Measurements from ENCODE around the gene LETM1. TPM values are rescaled to one million over a fixed set of nuclear protein-coding genes. Genes with fewer than 3 reads are reported as not detected.

LETM1 gene
- total and polyA plus RNA-seq, 2 of the 13 experiments (the other 11 are each of a cell fraction or from before 2014, with no cell fraction given): 9.7 to 41.6 TPM

DNA sequence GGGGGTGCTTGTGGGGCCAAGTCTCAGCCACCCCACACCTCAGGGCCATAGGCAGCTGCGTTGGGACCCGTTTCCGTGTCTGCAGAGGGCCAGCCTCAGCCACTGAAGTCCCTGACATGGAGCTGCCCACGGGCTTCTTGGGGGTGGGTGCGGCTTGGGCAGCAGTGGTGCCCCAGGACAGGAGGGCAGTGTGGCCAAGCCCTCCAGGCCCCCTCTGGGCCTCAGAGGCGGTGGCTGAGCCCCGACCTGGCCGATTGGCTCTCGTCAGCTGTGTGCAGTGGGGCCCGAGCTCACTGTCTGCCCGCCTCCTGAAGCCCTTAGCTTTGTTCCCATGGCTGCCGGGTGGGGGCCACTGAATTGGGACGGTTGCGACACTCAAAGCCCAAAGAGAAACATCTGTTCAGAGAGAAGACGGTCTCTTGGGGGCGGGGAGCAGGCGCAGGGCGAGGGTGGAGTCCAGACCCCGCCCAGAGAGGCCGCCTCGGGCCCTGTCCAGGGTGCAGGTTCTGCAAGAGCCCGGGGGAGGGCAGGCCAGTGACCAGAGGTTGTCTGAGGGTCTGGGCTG, 53.7 kb downstream of the LETM1 start (continued):
- TF ChIP-seq, protein P1, sequence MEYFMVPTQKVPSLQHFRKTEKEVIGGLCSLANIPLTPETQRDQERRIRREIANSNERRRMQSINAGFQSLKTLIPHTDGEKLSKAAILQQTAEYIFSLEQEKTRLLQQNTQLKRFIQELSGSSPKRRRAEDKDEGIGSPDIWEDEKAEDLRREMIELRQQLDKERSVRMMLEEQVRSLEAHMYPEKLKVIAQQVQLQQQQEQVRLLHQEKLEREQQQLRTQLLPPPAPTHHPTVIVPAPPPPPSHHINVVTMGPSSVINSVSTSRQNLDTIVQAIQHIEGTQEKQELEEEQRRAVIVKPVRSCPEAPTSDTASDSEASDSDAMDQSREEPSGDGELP (IDR thresholded peaks at IDR 0.05; ENCODE audit: borderline replicate concordance, low read depth): peak; percentile 97
- TF ChIP-seq ZNF510 (CRISPR knock-in tag; IDR thresholded peaks at IDR 0.05; ENCODE audit: low read depth): no peak
- TF ChIP-seq, protein P2, sequence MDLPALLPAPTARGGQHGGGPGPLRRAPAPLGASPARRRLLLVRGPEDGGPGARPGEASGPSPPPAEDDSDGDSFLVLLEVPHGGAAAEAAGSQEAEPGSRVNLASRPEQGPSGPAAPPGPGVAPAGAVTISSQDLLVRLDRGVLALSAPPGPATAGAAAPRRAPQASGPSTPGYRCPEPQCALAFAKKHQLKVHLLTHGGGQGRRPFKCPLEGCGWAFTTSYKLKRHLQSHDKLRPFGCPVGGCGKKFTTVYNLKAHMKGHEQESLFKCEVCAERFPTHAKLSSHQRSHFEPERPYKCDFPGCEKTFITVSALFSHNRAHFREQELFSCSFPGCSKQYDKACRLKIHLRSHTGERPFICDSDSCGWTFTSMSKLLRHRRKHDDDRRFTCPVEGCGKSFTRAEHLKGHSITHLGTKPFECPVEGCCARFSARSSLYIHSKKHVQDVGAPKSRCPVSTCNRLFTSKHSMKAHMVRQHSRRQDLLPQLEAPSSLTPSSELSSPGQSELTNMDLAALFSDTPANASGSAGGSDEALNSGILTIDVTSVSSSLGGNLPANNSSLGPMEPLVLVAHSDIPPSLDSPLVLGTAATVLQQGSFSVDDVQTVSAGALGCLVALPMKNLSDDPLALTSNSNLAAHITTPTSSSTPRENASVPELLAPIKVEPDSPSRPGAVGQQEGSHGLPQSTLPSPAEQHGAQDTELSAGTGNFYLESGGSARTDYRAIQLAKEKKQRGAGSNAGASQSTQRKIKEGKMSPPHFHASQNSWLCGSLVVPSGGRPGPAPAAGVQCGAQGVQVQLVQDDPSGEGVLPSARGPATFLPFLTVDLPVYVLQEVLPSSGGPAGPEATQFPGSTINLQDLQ (CRISPR knock-in tag; IDR thresholded peaks at IDR 0.05): peak; percentile 82
- TF ChIP-seq, protein P3, sequence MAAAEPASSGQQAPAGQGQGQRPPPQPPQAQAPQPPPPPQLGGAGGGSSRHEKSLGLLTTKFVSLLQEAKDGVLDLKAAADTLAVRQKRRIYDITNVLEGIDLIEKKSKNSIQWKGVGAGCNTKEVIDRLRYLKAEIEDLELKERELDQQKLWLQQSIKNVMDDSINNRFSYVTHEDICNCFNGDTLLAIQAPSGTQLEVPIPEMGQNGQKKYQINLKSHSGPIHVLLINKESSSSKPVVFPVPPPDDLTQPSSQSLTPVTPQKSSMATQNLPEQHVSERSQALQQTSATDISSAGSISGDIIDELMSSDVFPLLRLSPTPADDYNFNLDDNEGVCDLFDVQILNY (CRISPR knock-in tag; conservative IDR thresholded peaks at IDR 0.05): no peak
- TF ChIP-seq ZNF746 (CRISPR knock-in tag; IDR thresholded peaks at IDR 0.05): peak; percentile 97
- TF ChIP-seq KAT7 (CRISPR knock-in tag; IDR thresholded peaks at IDR 0.05; ENCODE audit: borderline replicate concordance): no peak
- TF ChIP-seq ETV5 (CRISPR knock-in tag; IDR thresholded peaks at IDR 0.05; ENCODE audit: borderline replicate concordance): 0 out of 2 replicates have a peak, but pooled peaks have one; percentile 8
- TF ChIP-seq, protein P4, sequence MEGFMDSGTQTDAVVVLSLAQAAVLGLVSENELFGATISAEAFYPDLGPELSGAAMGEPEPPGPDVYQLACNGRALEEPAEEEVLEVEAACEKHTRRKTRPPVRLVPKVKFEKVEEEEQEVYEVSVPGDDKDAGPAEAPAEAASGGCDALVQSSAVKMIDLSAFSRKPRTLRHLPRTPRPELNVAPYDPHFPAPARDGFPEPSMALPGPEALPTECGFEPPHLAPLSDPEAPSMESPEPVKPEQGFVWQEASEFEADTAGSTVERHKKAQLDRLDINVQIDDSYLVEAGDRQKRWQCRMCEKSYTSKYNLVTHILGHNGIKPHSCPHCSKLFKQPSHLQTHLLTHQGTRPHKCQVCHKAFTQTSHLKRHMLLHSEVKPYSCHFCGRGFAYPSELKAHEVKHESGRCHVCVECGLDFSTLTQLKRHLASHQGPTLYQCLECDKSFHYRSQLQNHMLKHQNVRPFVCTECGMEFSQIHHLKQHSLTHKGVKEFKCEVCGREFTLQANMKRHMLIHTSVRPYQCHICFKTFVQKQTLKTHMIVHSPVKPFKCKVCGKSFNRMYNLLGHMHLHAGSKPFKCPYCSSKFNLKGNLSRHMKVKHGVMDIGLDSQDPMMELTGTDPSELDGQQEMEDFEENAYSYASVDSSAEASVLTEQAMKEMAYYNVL (CRISPR knock-in tag; IDR thresholded peaks at IDR 0.05; ENCODE audit: borderline replicate concordance): 0 out of 2 replicates have a peak, but pooled peaks have one; percentile 18
- peak; percentile 95 for TF ChIP-seq CEBPB (IDR thresholded peaks at IDR 0.05; ENCODE audit: borderline replicate concordance, low read depth, low read length)
- TF ChIP-seq, protein P5, sequence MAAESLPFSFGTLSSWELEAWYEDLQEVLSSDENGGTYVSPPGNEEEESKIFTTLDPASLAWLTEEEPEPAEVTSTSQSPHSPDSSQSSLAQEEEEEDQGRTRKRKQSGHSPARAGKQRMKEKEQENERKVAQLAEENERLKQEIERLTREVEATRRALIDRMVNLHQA (CRISPR knock-in tag; IDR thresholded peaks at IDR 0.05): no peak
- TF ChIP-seq POGZ (CRISPR knock-in tag; IDR thresholded peaks at IDR 0.05): peak; percentile 29; the same call in 1 of the 2 replicates
- TF ChIP-seq, protein P6, sequence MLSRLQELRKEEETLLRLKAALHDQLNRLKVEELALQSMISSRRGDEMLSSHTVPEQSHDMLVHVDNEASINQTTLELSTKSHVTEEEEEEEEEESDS (CRISPR knock-in tag; IDR thresholded peaks at IDR 0.05; ENCODE audit: borderline replicate concordance): no peak
- no peak for TF ChIP-seq MEIS1 (CRISPR knock-in tag; IDR thresholded peaks at IDR 0.05; ENCODE audit: borderline replicate concordance)
- TF ChIP-seq, protein P7, sequence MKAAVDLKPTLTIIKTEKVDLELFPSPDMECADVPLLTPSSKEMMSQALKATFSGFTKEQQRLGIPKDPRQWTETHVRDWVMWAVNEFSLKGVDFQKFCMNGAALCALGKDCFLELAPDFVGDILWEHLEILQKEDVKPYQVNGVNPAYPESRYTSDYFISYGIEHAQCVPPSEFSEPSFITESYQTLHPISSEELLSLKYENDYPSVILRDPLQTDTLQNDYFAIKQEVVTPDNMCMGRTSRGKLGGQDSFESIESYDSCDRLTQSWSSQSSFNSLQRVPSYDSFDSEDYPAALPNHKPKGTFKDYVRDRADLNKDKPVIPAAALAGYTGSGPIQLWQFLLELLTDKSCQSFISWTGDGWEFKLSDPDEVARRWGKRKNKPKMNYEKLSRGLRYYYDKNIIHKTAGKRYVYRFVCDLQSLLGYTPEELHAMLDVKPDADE (CRISPR knock-in tag; IDR thresholded peaks at IDR 0.05): no peak
- peak; percentile 78 for TF ChIP-seq ZSCAN29 (CRISPR knock-in tag; conservative IDR thresholded peaks at IDR 0.05)
- TF ChIP-seq ZNF550 (CRISPR knock-in tag; IDR thresholded peaks at IDR 0.05; ENCODE audit: borderline replicate concordance): no peak
- no peak for TF ChIP-seq PPARG (CRISPR knock-in tag; conservative IDR thresholded peaks at IDR 0.05)
- no peak for TF ChIP-seq SP2 (CRISPR knock-in tag; IDR thresholded peaks at IDR 0.05)
- no peak for TF ChIP-seq RAD51 (IDR thresholded peaks at IDR 0.05; ENCODE audit: borderline replicate concordance)
- TF ChIP-seq ZNF296 (CRISPR knock-in tag; conservative IDR thresholded peaks at IDR 0.05): peak; percentile 95
- TF ChIP-seq, protein P8, sequence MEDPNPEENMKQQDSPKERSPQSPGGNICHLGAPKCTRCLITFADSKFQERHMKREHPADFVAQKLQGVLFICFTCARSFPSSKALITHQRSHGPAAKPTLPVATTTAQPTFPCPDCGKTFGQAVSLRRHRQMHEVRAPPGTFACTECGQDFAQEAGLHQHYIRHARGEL (CRISPR knock-in tag; IDR thresholded peaks at IDR 0.05): no peak
